ENCODE results near the gene DACT2.

- TF ChIP-seq SIN3A (conservative IDR thresholded peaks at IDR 0.05 in 1 of 2, IDR thresholded peaks at IDR 0.05 in 1 of 2; ENCODE audit: low read depth in 1 of 2, low read length in 2 of 2) (no peak), CBX8 (IDR thresholded peaks at IDR 0.05; ENCODE audit: borderline replicate concordance, low read depth, low read length) (no peak), EZH2 (IDR thresholded peaks at IDR 0.05; ENCODE audit: low read depth, low read length, severe bottlenecking) (no peak), CTCF (IDR thresholded peaks at IDR 0.05; ENCODE audit: control extremely low read depth in 1 of 3, insufficient read depth in 1 of 3, low read depth in 1 of 3, low read length in 3 of 3) (no peak), CTBP2 (IDR thresholded peaks at IDR 0.05; ENCODE audit: borderline replicate concordance, insufficient read depth, insufficient read length, low read length) (no peak), TAF1 (IDR thresholded peaks at IDR 0.05; ENCODE audit: low read depth, low read length) (no peak), RAD21 (IDR thresholded peaks at IDR 0.05 in 1 of 2, conservative IDR thresholded peaks at IDR 0.05 in 1 of 2; ENCODE audit: low read depth in 2 of 2, low read length in 2 of 2) (no peak), POLR2AphosphoS5 (IDR thresholded peaks at IDR 0.05; ENCODE audit: low read depth, low read length) (no peak), YY1 (IDR thresholded peaks at IDR 0.05; ENCODE audit: low read depth, low read length) (no peak), ATF3 (IDR thresholded peaks at IDR 0.05; ENCODE audit: insufficient read depth, low read depth, low read length) (no peak), ZNF274 (IDR thresholded peaks at IDR 0.05; ENCODE audit: borderline replicate concordance, extremely low read depth, low read length) (no peak)
These were observed 13.7 kb downstream of the DACT2 start for GRCh38 chr6:168305863-168306262.
